SK-N-SH (cell line): ENCODE measurements around the gene BMPR1B.

Source experiments
- FOSL2 ChIP-seq: IDR thresholded peaks from 2 replicates; pipeline ENCODE4 v1.4.0; 2012; ENCODE audit warnings: low read depth, mild to moderate bottlenecking, moderate library complexity, borderline replicate concordance
- NRF1 ChIP-seq: IDR thresholded peaks from 2 replicates; pipeline ENCODE4 v1.6.1; 2012; ENCODE audit warnings: low read depth, mild to moderate bottlenecking, low read length
- TF ChIP-seq, protein P1 (sequence below): fragments of 200-600 bp; sonication (generic); IDR thresholded peaks from 2 replicates; pipeline ENCODE4 v1.6.1; 2017; ENCODE audit warnings: antibody characterized with exemption, mild to moderate bottlenecking, moderate library complexity

DNA sequence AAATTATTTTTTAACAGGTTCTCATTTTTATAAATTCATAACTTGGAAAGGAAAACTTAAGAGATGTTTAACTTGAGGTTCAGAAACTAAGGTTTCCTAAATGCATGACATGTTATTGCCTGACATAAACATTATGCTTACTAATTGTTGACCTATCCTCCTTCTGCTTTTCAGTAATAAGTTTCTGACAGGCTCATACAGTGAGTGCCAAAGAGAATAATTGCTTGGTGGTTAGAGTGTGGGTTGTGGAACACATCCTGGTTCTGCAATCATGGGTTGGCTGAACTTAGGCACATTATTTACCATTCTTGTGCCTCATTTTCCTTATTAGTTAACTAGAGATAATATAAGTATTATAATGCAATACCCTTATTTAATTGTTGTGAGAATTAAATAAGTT, 56.5 kb downstream of the BMPR1B start:
- TF ChIP-seq NRF1 (no peak), FOSL2 (no peak)
- TF ChIP-seq, protein P1, sequence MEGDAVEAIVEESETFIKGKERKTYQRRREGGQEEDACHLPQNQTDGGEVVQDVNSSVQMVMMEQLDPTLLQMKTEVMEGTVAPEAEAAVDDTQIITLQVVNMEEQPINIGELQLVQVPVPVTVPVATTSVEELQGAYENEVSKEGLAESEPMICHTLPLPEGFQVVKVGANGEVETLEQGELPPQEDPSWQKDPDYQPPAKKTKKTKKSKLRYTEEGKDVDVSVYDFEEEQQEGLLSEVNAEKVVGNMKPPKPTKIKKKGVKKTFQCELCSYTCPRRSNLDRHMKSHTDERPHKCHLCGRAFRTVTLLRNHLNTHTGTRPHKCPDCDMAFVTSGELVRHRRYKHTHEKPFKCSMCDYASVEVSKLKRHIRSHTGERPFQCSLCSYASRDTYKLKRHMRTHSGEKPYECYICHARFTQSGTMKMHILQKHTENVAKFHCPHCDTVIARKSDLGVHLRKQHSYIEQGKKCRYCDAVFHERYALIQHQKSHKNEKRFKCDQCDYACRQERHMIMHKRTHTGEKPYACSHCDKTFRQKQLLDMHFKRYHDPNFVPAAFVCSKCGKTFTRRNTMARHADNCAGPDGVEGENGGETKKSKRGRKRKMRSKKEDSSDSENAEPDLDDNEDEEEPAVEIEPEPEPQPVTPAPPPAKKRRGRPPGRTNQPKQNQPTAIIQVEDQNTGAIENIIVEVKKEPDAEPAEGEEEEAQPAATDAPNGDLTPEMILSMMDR, result no peak
